K562 (cell line): ENCODE data around the gene ATG13.

Experiments
- CBX3 ChIP-seq, 2 experiments: IDR thresholded peaks; 1 replicate in 1 of 2; 2 replicates in 1 of 2; pipeline ENCODE4 v1.6.1; 2012; ENCODE audit warnings: inconsistent platforms in 2 of 2, low read length in 2 of 2, borderline replicate concordance in 1 of 2, control low read depth in 1 of 2
- CEBPB ChIP-seq: fragments of 450-650 bp; IDR thresholded peaks from 2 replicates; pipeline ENCODE4 v1.6.1; 2016; ENCODE audit warnings: missing genetic modification characterization, missing compliant biosample characterization
- CTCF ChIP-seq, 3 experiments: IDR thresholded peaks in 2 of 3; conservative IDR thresholded peaks in 1 of 3; 2 replicates each; pipeline ENCODE4 v1.5.1; 2011 to 2012; ENCODE audit warnings: low read length in 3 of 3, mild to moderate bottlenecking in 3 of 3, control low read depth in 2 of 3, improper control_type of control experiment in 1 of 3, inconsistent platforms in 1 of 3, low read depth in 1 of 3, mixed read lengths in 1 of 3, moderate library complexity in 1 of 3; ENCODE audit not compliant: insufficient read depth in 2 of 3
- HIVEP1 ChIP-seq: fragments of 250-450 bp; sonication (Bioruptor Pico); IDR thresholded peaks from 2 replicates; pipeline ENCODE4 v1.4.0; 2020; ENCODE audit warnings: mild to moderate bottlenecking
- ILK ChIP-seq: fragments of 450-650 bp; IDR thresholded peaks from 2 replicates; pipeline ENCODE4 v1.6.1; 2016; ENCODE audit warnings: missing genetic modification characterization, low read depth, mild to moderate bottlenecking, missing compliant biosample characterization, moderate library complexity, borderline replicate concordance
- MAFK ChIP-seq: IDR thresholded peaks from 2 replicates; pipeline ENCODE4 v1.6.1; 2011; ENCODE audit warnings: low read length, improper control_type of control experiment
- MED1 ChIP-seq: sonication (generic); formaldehyde crosslinking; IDR thresholded peaks from 2 replicates; pipeline ENCODE4 v1.8.1; 2023; ENCODE audit warnings: missing genetic modification reagents, borderline replicate concordance
- POLR2A ChIP-seq: fragments of 450-650 bp; conservative IDR thresholded peaks from 2 replicates; pipeline ENCODE4 v1.6.1; 2016
- POLR2AphosphoS5 ChIP-seq: IDR thresholded peaks from 2 replicates; pipeline ENCODE4 v1.6.1; 2011; ENCODE audit warnings: mild to moderate bottlenecking, low read depth, low read length, moderate library complexity; ENCODE audit not compliant: control insufficient read depth, insufficient read depth
- SP1 ChIP-seq: sonication (generic); formaldehyde crosslinking; IDR thresholded peaks from 2 replicates; pipeline ENCODE4 v1.8.1; 2022; ENCODE audit warnings: mild to moderate bottlenecking, missing genetic modification reagents
- SRSF9 ChIP-seq: fragments of 200-400 bp; formaldehyde crosslinking; IDR thresholded peaks from 2 replicates; pipeline ENCODE4 v1.6.1; 2017; ENCODE audit warnings: low read depth, low read length, borderline replicate concordance
- ZBTB34 ChIP-seq: fragments of 250-450 bp; sonication (Bioruptor Pico); IDR thresholded peaks from 2 replicates; pipeline ENCODE4 v1.8.0; 2021; ENCODE audit warnings: mild to moderate bottlenecking, moderate library complexity
- ZBTB43 ChIP-seq: sonication (generic); formaldehyde crosslinking; IDR thresholded peaks from 2 replicates; pipeline ENCODE4 v1.8.0; 2023; ENCODE audit warnings: mild to moderate bottlenecking, missing genetic modification reagents

- TF ChIP-seq CBX3 (IDR thresholded peaks at IDR 0.05; ENCODE audit: borderline replicate concordance in 1 of 2, low read length in 2 of 2): no peak
- TF ChIP-seq HIVEP1 (CRISPR knock-in tag): no peak
- TF ChIP-seq CTCF (IDR thresholded peaks at IDR 0.05 in 2 of 3, conservative IDR thresholded peaks at IDR 0.05 in 1 of 3; ENCODE audit: insufficient read depth in 2 of 3, low read depth in 1 of 3, low read length in 3 of 3): no peak
- TF ChIP-seq CEBPB (tag): no peak
- TF ChIP-seq ZBTB43 (CRISPR knock-in tag): no peak
- no peak for TF ChIP-seq POLR2AphosphoS5
- TF ChIP-seq SRSF9: no peak
- TF ChIP-seq MAFK: no peak
- TF ChIP-seq SP1 (CRISPR knock-in tag): no peak
- no peak for TF ChIP-seq ZBTB34 (CRISPR knock-in tag)
- no peak for TF ChIP-seq MED1 (CRISPR knock-in tag)
- TF ChIP-seq ILK (tag): no peak
- TF ChIP-seq POLR2A: no peak
Measured at GRCh38 chr11:46635557-46636139, 18.3 kb downstream of the ATG13 start.
